ENCODE measurements around the gene GABBR2.

DNA sequence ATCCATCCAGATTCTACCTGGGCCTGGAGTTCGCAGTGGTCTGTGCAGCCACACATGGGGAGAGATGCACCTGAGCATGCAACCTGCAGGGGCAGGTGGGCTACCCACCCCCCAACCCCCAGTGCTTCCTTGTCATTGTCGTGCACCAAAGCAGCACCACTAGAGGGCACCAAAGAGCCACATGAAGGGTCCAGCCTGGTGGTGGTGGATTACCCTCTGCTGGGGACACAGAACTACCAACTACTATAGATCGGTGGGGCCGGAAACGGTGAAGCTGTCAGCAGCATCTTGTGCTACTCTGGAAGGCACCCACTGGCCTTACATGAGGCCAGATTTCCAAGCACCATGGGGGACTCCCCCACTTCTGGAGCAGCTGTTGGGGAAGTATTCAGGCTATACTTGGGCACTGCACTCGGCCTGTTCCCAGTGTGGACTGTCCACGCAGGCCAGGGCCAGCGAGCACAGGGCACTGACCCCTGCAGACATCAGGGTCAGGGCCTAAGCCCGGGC lies 393.1 kb downstream of the GABBR2 start:
- TF ChIP-seq EZH2phosphoT487 (IDR thresholded peaks at IDR 0.05; ENCODE audit: borderline replicate concordance, low read length), result no peak
- TF ChIP-seq, protein P1, sequence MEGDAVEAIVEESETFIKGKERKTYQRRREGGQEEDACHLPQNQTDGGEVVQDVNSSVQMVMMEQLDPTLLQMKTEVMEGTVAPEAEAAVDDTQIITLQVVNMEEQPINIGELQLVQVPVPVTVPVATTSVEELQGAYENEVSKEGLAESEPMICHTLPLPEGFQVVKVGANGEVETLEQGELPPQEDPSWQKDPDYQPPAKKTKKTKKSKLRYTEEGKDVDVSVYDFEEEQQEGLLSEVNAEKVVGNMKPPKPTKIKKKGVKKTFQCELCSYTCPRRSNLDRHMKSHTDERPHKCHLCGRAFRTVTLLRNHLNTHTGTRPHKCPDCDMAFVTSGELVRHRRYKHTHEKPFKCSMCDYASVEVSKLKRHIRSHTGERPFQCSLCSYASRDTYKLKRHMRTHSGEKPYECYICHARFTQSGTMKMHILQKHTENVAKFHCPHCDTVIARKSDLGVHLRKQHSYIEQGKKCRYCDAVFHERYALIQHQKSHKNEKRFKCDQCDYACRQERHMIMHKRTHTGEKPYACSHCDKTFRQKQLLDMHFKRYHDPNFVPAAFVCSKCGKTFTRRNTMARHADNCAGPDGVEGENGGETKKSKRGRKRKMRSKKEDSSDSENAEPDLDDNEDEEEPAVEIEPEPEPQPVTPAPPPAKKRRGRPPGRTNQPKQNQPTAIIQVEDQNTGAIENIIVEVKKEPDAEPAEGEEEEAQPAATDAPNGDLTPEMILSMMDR (IDR thresholded peaks at IDR 0.05; ENCODE audit: low read depth, low read length, poor library complexity, severe bottlenecking), result peak; percentile 98
